ENCODE data around the gene LRP5.
"Not testable (repeated sequence)": the region's sequence is repeated elsewhere in the genome, so short reads cannot be mapped to it uniquely, and the experiment has no call there.

Gene LRP5

DNA sequence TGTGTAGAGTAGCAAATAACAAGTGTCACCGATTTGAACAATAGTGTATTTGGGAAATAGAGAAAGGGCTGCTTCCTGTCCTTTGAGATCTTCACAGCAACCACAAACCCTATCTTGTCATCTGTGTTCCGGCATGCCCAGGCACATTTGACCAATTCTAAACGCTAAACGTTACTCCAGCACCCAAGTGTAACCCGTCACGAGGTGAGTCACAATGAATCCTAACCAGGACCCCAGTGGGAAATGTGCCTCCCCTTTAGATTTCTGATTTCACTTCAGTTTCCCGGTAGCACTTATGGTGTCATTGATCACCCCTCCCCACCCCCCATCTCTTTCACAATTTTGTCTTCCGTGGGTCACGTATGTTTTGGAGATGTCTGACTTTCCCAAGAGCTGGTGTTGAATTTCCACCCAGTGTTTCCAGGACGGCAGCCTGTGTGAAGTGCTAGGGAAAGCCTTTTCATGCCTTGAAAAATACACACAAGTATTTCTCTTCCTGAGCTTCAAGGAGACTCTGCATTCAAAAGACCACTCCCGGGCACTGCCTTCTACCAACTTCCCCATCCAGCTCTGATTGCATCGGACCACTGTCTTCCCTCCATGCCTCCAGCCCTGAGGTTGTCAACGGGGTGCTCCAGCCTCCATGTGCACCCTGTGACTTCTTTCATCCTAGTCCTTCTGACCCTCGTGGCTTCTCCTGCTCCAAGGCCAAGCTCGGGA lies 30.1 kb upstream of the LRP5 start:
- DNase-seq (ENCODE audit: low spot score), result no peak

DNA sequence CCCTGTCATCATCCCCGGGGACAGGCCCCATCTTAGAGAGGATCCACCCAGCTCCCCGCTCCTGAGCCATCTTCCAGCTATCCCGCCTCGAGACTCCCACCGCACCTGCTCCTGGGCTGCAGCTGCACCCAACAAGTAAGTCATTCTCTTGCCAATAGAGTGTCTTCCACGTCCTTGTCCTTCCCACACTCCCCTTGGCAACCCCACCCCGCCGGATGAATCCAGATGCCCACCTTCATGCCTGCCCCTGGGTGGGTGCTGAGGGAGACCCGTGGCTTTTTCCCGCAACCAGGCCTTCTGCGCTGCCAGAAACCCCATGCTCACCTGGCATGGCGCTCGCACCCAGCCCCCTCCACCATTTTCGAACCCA lies 29.5 kb upstream of the LRP5 start:
- no peak for DNase-seq (ENCODE audit: low spot score)

DNA sequence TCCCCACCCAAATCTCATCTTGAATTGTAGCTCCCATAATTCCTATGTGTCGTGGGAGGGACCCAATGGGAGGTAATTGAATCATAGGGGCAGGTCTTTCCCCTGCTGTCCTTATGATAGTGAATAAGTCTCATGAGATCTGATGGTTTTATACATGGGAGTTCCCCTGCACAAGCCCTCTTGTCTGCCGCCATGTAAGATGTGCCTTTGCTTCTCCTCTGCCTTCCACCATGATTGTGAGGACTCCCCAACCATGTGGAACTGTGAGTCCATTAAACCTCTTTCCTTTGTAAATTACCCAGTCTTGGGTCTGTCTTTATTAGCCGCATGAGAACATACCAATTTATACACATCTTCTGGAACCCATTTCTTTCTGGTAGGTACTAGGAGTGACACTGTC lies 27.8 kb upstream of the LRP5 start:
- DNase-seq (ENCODE audit: low spot score), result not testable (repeated sequence)

DNA sequence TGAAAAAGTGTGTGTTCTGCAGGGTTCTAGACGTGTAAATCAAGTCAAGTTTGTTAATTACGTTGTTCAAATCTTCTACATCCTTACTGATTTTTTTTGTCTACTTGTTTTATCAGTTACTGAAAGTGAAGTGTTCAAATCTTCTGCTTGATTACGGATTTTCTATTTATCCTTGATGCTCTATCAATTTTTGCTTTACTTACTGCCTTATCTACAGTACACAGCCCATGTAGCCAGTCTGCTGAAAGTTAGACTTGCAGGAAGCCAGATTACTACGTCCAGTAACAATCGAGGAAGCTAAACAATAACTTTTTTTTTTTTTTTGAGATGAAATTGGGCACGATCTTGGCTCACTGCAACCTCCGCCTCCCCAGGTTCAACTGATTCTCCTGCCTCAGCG lies 25.0 kb upstream of the LRP5 start:
- DNase-seq (ENCODE audit: low spot score), result no peak

DNA sequence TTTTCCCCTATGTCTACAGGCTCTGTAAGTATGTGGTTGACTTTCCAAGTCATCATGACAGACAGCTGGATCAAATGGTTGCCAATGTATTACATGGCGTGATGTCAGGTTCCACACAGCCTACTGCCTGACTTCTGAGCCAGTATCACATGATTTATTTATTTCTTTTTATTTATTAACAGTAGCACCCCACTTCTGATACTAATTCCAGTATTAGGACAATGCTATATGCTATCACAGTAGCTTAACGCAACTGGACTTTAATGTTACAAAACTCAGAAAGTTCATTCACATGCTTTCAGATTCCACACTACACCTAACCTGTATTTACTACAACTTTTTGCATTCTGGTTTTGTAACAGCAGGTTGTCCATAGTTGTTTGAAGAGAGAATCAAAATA lies 22.9 kb upstream of the LRP5 start:
- no peak for DNase-seq (ENCODE audit: low spot score)

DNA sequence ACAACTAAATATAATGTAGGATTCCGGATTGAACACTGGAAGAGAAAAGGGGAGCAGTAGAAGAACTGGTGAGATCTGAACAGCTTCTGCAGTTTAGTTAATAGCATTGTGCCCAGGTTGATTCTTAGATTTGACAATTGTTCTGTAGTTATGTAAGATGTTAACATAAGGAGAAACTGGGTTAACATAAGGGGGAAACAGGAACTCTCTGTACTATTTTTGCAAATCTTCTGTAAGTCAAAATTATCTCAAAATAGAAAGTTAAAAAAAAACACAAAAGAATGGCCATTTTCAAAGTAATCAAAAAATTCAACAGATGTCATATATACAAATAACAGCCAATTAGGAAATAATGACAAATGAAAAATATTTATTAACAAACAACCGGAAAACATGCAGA lies 18.7 kb upstream of the LRP5 start:
- no peak for DNase-seq (ENCODE audit: low spot score)

DNA sequence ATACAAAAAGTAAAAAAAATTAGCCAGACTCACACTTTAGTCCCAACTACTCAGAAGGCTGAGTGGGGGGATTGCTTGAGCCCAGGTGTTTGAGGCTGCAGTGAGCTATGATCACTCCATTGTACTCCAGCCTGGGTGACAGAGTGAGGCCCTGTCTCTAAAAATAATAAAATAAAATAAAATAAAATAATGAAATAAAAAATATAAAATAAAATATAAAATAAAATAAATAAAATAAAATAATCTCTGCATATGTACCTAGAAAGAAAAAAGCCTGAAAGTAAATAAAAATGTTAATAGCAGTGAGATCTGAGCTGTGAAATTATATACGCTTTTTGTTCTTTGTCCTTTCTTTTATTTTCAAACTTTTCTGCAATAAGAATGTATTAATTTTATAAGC lies 17.1 kb upstream of the LRP5 start:
- DNase-seq (ENCODE audit: low spot score), result no peak

DNA sequence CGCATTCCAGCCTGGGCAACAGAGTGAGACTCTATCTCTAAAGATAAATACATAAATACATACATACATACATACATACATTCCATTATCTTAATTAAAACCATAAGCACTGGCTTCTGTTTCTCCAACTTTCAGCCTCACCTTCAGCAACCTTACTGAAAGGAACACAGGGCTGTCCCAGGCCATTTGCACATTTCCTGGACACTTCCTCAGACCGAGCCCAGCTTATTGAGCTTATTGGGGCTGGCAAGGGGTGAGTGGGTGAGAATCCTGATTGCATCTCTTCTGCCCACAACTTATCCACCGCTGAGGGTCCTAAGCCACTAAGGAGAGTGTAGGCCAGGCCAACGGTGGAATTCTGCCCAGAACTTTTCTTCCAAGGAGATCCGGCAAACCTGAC lies 16.5 kb upstream of the LRP5 start:
- no peak for DNase-seq (ENCODE audit: low spot score)

DNA sequence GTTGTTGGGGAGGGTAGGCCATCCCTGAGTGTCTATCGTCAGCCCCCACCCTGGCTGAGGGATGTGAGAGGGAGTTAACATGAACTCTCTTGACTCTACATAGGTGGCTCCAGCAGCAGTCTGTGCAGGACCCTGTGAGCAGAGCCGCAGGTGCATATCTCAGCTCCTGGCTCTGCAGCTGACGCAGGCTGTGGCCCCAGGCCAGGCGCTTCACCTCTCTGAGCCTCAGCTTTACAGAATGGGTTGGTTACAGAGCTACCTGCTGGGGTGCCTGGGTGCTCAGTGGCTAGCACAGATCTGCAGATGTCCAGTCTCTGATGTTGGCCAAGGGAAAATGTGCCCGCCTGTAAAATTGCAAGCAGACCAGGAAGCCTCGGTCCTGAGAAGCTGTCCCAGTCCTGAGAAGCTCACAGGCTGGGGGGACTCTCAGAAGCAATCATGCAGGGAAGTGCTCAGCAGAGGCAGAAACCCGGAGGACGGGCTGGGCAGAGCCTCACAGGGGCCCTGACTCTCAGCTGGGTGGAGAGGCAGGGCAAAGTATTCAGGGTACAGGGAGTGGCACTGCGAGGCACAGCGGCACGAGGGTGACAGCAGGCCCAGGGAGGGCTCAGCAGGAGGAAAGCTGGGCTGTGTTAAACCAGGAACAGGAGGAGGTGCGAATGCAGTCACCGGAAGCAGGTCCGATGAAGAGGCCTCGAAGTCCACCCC lies 15.9 kb upstream of the LRP5 start:
- DNase-seq (ENCODE audit: low spot score), result no peak

DNA sequence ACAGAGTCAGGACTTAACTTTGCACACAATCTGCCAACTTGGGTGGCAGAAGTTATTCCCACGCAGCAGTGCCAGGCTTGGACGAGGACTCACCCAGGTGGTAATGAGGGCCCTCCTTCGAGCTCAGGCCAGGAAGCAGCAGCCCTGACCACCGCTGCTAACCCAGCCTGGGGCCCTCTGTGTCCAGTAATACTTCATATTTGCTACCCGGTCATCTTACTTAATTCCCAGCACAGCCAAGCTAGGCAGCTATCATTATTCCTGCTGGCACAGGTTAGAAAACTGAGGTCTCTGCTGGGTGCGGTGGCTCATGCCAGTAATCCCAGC lies 15.4 kb upstream of the LRP5 start:
- no peak for DNase-seq (ENCODE audit: low spot score)

DNA sequence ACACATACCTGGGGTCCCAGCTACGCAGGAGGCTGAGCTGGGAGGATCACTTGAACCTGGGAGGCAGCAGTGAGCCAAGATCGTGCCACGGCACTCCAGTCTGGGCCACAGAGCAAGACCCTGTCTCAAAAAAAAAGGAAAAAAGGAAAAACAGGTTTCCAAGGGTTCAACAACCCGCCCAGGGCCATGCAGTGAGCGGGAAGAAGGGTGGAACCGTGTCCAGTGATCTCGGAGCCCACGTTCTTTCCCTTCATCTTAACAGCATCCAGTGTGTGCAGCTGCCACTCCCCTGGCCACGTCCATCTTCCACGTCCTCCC lies 14.9 kb upstream of the LRP5 start:
- DNase-seq (ENCODE audit: low spot score), result no peak

DNA sequence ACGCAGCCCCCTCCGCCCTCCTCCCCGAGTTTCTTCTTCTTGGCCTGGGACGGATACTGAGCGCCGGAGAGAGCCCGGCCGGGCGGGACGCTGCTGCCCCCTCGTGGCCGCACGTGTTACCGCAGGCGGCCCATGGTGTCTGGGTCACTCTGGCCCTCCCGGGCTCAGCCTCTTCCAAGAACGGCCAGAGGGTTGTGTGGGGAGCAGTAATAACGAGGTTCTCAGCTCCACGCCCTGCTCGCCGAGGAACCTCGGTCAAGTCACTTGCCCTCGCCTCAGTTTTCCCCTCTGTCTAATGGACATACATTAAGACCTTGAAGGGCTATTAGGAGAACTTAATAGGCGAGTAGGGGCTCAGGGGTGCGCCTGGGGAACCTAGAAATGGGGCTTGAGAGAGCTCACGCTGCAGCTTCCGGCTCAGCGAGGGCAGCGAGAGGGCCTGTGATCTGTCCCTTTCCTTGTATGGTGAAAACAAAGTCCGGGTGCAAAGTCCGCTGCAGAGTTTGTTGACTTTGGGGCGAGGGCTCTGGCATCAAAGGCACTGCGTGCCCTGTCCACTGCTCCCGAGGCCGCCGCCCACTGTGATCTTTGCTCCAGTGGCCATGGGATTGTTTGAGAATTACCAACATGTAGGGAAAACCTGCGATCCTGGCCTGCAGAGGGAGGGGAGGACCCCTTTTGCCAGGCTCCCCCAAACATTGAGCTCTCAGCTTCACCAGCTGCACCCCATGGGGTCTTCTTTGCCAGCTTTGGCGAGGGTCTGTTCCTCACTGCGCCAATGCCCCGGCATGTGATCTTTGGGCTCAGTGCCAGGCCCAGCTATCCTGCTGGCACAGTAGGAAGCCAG lies 14.4 kb upstream of the LRP5 start:
- DNase-seq (ENCODE audit: low spot score), result peak; percentile 95

DNA sequence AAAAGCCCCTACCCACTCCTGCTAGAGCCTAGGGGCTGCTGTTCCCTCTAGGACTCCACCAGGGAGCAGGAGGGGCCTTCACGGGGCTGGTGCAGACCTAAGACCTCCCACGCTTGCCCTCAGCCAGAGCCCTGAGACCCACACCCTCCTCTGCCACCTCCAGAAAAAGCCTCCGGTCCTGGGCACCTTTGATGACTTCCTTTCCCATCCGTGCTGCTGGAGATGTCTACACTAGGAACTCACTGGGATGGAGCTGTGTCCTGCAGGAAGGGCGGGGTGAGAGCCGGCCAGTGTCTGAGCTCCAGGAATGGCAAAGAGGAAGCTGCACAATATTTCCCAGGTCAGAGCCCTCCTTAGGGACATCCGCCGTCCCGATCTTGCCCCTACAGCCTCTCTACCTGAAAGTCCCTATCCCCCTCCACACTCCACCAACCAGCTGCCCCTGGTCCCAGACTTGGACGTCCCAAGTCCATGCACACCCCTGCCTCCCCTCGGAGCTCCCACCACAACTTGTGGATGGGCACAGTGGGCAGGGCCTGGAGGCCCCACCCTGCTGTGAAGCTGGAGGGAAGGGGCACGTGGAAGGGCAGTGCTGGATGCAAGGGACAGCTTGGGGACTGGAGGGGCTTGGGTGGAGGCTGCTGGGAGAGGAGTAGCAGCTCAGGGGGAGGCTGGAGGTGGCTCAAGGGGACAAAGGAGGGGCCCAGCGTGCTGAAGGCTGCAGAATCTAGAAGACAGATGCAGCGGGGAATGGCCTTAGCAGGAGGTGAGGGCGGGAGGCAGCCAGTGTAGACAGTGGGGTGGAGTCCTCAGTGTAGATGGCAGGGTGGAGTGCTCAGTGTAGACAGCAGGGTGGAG lies 13.5 kb upstream of the LRP5 start:
- DNase-seq (ENCODE audit: low spot score), result no peak

DNA sequence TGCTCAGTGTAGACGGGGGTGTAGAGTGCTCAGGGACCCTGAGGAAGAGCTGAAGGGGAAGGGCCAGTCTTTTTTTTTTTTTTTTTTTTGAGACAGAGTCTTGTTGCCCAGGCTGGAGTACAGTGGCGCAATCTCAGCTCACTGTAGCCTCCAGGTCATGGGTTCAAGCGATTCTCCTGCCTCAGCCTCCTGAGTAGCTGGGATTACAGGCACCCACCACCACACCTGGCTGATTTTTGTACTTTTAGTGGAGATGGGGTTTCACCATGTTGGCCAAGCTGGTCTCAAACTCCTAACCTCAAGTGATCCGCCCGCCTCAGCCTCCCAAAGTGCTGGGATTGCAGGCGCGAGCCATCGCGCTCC lies 12.9 kb upstream of the LRP5 start:
- DNase-seq (ENCODE audit: low spot score), result not testable (repeated sequence)

DNA sequence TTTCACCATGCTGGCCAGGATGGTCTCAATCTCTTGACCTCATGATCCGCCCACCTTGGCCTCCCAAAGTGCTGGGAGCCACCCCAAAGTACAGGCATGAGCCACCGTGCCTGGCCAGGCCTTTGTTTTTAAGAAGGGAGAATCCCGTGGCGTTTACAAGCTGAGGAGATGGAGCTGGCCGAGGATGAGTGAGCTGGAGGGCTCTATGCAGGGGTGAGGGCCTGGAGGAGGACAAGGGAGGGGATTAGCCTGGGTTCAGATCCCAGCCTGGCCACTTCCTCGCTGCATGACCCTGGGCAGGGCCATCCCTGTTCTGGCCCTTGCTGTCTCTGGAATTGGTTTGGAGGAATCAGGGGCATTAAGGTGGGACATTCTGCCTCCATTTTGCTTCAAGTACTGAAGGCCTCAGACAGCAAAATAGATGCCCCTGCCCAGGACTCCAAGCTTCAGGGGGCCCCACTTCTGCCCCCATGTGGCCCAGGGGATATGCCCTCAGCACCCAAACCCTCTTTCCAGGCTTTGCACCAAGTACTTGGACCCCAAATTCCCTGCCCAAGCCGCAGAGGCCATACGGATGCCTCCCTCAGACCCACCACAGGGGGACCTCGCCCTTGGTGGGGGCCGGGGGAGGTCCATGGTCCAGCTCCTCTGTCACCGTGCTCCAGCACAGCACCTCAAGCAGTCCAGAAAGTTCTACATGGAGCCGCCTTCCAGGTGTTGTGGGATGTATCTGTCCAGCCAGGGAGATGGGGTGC lies 12.1 kb upstream of the LRP5 start:
- no peak for DNase-seq (ENCODE audit: low spot score)

DNA sequence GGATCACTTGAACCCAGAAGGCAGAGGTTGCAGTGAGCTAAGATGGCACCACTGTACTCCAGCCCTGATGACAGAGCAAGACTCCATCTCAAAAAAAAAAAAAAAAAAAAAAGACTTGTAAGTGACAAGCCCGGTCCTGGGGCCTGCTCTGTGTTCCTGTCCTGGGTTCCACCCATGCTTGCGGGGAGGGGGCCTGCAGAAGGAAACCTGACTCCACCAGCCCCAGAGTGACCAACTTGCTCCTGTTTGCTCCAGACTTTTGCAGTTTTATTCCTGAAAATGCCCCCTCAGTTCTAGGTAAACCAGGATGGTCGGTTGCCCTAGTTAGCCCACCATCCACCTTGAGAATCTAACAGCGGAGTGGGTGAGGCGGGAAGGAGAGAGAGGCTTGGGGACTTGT lies 10.1 kb upstream of the LRP5 start:
- DNase-seq (ENCODE audit: low spot score), result no peak

DNA sequence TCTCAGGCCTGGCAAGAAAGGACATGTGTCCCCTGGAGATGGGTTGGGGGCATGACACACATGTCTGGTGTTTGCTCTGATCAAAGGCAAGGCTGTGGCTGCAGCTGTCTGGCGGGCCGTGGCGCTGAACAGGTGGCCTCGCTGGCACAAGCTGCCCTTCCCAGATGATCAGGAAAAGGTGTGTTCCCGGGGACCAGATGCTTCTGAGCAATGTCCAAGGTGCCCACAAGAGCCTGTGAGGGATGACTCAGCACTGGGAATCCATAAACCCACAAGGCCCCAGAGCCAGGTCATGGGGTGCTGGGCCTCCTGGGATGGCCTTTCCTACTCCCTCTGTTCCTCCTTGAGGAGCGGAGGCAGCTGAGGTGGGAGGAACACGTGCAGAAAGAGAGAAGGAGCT lies 9.7 kb upstream of the LRP5 start:
- DNase-seq (ENCODE audit: low spot score), result peak; percentile 1

DNA sequence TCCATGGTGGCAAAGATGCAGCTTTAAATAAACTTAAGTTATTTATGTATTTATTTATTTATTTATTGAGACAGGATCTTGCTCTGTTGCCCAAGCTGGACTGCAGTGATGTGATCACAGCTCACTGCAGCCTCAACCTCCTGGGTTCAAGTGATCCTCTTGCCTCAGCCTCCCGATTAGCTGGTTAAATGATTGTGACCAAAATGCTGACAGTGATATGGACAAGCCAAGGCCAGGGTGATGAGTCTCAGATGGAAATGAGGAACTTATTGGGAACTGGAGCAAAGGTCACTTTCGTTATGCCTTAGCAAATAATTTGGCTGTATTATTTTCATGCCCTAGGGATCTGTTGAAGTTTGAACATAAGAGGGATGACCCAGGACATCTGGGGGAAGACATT lies 9.3 kb upstream of the LRP5 start:
- DNase-seq (ENCODE audit: low spot score), result no peak

DNA sequence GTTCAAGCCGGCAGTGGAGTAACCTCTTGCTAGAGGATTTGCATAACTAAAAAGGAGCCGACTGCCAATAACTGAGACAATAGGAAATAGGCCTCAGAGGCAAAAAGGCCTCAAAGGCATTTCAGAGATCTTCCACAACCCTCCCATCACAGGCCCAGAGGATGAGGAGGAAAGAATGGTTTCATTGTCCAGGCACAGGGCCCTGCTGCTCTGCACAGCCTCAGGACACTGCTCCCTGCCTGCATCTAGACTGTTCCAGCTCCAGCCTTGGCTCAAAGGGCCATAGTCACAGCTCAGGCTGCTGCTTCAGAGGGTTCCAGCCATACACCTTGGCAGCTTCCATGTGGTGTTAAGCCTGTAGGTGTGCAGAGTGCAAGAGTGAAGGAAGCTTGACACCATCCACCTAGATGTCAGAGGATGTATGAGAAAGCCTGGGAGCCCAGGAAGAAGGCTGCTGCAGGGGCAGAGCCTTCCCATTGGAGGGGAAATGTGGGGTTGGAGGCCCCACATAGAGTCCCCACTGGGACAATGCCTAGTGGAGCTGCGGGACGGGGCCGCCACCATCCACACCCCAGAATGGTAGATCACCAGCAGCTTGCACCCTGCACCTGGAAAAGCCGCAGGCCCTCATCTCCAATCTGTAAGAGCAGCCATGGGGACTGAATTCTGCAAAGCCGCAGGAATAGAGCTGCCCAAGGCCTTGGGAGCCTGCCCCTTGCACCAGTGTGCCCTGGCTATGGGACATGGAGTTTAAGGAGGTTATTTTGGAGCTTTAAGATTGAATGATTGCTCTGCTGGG lies 8.2 kb upstream of the LRP5 start:
- DNase-seq (ENCODE audit: low spot score), result no peak

DNA sequence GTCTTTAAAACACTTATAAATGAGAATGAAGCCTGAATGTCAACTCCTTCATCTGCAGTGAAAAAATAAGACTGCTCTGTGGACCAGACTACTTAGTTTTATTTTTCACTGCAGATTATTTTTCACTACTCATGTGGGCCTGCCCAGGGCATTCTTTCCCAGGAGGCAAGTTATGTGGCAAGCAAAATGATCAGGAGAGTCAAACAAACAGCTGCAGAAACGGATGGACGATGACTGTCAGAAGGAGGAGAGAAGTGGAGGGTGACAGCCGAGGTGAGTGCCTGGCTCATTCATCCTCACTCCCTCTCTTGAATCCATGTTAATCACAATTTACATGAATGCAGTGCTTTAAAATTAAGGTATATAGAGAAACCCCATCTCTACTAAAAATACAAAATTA lies 5.8 kb upstream of the LRP5 start:
- no peak for DNase-seq (ENCODE audit: low spot score)

DNA sequence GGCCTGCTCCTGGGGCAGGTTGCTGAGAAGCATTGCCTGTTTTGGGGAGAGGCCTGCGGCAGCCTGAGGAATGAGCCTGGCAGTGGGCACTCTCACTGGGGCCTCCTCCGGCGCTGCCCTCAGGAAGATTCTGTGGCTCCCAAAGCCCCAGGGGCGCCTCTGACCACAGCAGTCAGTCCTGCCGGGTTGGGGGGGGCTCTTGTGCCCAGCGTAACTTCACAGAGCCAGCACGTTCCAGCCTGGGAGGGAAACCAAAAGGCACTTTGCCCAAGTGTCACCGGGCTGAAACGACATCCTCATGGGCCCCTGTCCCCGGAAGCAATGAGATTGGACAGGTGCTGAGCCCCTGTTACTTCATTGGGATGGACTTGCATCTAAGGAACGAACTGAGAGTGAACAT lies 4.3 kb upstream of the LRP5 start:
- peak; percentile 8 for DNase-seq (ENCODE audit: low spot score)
